Globus pallidus (tissue), 1 donor: ENCODE data around the gene CREB3L4.

Source experiments
- DNase-seq: peaks from one replicate; pipeline ENCODE4 v3.0.0-alpha.2; 2015; ENCODE audit warnings: low spot score

CREB3L4 gene

GRCh38 chr1:153967107-153967999 lies at the start of gene CREB3L4:
CREB3L4 (plus strand) TSS chr1:153967902; CDS start chr1:153968526, 624 bp downstream.
- peak; percentile 98 for DNase-seq

DNA sequence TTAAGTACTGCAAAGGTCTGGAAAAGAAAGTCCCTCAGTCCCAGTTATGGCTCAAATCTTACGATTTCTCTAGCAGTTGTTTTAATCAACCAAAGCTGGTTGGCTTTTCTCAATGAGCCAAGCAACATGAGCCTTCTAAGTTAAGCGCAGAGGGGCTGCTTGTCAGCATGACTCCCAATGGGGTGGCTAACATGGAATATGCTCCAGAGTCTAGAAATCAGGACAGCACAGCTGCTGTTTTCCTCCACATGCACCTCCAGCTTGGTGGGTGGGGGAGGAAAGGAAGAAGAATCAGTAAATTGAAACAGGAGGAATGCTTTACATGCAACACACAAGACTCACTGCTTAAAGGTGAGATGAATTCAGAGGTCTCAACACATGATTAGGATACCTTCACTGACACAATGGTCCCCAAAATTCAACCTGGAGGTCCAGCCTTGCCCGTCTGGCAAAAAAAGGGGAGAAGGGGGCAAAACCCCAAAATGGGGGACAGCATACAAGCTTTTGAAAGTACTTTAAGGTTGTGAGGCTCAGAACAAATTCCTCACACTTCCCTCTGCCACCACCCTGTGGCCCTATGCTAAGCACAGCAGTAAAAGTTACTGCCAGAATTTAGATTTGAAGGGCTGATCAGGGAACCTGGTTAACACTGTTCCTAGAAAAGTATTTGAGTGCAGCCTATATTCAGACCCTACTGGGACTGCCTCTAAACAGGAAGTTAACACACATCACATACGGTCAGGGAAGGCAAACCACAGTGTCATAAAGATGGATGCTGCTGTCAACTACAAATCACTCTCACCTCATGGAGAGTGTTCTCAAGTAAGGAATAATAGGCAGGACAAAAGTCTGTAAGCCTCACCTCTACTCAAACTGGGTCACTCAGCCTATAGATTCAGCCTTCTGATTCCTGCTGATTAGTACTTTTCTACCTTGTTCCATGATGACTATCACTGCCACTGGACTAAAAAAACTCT lies 47.5 kb upstream of the CREB3L4 start:
- no peak for DNase-seq

- DNase-seq, result no peak
Measured at GRCh38 chr1:153921080-153921802, 46.5 kb upstream of the CREB3L4 start.

DNA sequence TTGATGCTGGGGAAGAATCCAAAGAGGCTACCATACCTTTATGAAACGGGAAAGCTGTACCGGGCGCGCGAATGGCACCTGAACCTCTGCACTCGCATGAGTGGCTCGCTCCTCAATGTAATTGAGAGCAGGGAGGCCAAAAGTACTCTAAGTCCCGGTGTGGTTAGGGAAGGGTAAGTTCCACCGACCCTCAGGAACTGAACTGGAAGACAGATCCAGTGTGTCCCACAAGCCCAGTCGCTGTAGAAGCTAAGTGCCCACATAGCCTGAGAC lies 46.0 kb upstream of the CREB3L4 start:
- DNase-seq, result no peak

- peak; percentile 46 for DNase-seq
Measured at GRCh38 chr1:153922076-153922971, 45.4 kb upstream of the CREB3L4 start.

DNA sequence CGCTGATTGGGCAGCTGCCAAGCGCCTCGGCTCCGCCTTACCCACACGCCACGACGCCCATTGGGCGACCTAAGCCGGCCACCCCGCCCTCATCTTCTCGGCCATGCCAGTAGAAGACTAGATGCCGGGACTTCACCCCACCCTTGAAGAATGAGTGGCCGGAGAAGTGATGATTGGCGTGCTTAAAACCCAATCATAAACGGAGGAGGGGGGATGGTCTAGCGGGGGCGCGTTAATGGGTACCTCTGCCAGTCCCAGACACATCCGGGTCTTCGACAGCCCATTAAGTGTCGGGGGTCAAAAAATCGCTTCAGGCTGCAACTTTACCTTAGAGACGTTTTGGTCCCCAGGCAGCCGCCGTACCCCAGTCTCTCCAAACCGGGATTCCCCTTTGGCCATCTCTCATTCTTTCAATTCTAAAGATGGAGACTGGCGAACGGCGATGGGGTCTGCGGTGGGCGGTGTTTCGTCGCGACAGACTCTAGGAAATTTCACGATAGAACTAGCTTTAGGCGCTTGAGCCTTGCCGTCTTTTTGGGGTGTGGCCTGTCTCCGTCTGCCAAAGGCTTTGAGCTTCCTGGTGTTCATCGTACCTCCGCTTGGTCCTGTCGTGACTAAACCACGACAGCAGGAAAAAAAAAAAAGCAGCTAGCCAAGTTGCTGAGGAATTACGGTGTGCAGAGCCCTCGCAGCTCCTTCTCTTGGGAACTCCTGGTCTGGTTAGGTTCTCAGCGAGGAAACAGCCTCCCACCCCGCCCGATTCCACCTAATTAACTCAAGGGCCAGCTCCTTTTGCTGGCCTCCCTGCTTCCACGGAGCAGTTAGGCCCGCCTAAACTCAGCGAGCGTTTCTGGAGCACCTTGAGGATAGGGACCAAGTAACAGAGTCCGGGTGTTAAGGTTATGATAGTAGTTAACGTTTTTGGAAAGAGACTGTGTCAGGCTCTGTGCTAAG lies 44.5 kb upstream of the CREB3L4 start, which contains the start of gene GATAD2B:
Gene GATAD2B, minus strand, starts transcription at position 1 of the 954 bp plus-strand sequence. CDS start 94,625 bp downstream, outside the sequence.
- peak; percentile 100 for DNase-seq

DNA sequence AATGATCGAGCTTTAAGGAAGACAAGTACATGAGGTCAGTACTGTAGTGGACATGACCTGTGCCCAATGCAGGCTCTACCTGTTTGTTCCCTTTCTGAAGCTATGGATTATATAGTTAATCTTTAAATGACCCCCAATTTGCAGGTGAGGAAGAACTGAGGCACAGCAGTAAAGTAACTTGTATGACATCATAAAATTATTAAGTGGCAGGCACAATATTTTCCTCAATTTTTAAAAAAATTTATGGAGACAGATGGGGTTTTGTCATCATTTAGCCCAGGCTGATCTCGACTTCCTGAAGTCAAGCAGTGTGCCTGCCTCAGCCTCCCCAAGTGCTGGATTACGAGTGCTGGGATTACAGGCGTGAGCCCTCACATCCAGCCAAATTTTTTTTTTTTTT lies 41.3 kb upstream of the CREB3L4 start:
- no peak for DNase-seq

DNA sequence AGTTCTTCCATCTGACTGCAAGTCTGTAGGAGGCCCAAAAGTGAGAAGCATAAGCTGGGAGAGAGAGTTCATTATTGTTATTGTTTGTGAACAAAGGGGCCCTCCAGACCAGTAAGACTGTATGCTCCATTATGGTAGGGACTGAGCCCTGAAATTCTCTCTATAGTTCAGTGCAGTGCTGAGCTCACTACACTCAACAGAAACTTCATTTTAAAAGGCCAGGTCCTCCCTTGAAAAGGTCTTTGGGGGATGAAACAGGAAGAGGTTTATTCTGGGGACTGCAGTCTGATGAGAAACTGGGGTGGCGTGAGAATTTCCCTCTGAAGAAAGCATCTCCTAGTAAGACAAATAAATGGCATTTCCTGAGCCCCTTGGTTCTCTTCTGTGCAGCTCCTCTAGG lies 39.5 kb upstream of the CREB3L4 start:
- peak; percentile 47 for DNase-seq

- peak; percentile 96 for DNase-seq
Measured at GRCh38 chr1:153928791-153929341, 38.8 kb upstream of the CREB3L4 start.

GRCh38 chr1:153929426-153929825 lies 38.3 kb upstream of the CREB3L4 start:
- no peak for DNase-seq

GRCh38 chr1:153929981-153930948 lies 37.4 kb upstream of the CREB3L4 start:
- peak; percentile 29 for DNase-seq

- no peak for DNase-seq
Measured at GRCh38 chr1:153932156-153933131, 35.3 kb upstream of the CREB3L4 start.

DNA sequence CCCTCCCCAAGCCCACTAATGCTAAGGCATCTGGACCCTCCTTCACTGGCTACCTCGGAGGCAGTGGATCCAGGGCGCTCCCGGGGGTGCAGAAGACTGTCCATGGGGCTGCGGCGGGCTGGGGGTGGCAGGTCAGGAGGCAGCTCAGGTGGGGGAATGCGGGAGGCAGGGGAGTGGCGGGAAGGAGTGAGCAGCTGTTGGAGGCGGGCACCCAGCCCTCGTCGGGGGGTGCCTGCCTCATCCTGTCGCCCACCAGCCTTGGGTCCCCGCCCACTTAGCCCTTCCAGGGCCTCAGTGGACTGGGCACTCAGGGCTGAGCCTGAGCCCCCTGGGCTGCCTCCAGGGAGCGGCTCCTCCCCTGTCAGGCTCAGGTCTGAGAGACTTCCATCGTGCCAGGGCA lies 34.3 kb upstream of the CREB3L4 start:
- no peak for DNase-seq

- DNase-seq, result no peak
Measured at GRCh38 chr1:153933955-153934354, 33.7 kb upstream of the CREB3L4 start.

- no peak for DNase-seq
Measured at GRCh38 chr1:153934746-153935145, 33.0 kb upstream of the CREB3L4 start.

DNA sequence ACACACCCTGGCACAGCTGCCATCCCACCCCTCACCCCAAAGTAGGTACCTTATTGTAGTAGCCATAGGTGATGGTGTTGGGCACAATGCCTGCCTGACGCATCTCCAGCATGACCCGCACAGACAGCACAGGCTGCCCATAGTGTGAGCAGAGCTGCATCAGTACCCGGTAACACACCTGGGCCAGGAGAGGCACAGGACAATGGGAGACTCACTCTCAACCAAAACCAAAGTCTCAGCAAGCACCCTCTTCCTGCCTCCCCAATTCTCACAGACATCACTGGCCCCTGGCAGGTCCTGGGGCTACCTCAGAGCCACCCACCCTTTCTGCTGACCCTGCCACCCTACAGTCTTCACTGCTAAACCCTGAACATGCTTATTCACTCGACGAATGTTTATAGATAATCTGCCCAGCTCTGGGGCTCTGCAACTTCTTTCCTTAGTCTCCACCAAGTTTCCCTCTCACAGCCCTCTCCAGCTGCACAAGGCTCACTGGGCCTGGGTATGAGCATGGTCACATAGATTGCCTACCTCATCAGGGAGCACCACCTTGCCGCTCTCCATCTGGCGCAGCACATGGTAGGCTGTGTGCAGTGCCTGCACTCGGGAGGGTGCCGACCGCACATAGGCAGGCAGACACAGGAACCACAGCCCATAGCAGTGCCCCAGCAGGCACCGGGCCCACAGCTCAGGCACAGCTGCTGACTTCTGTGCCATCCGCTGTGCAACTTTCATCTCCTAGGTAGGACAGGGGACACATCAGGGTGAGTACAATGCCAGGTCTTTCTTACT lies 31.5 kb upstream of the CREB3L4 start:
- no peak for DNase-seq
